ENCODE results near the gene DAD1.

DNA sequence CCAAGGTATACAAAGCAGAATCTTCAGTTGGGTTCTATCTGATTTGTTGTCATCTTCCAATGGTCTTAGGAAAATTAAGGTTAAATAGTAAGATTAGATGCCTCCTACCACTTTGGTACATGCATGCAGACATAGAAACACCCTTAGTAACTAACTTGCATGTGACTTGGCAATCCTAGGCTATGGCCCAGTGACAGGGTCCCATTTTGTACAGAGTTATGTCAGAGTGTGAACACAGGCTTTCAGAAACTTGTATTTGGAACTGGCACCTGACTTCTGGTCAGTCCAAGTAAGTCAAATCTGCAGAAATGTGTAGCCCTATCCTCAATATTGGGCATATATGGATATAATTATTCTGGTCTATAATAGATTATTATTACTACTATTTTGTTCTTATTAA is 53.1 kb downstream of the DAD1 start:
- no peak for TF ChIP-seq GATA2 (IDR thresholded peaks at IDR 0.05; ENCODE audit: low read depth, low read length)
- no peak for TF ChIP-seq GATA3 (IDR thresholded peaks at IDR 0.05; ENCODE audit: low read depth, low read length)

All from SH-SY5Y (cell line).